Right ventricle myocardium inferior (tissue), 1 donor: ENCODE results near the gene VARS1. TPM values are rescaled to one million over a fixed set of nuclear protein-coding genes. Genes with fewer than 3 reads are reported as not detected.
A peak's percentile ranks its signal among the peaks of the same experiment; 100 is the strongest.
"Not testable (repeated sequence)": the region's sequence is repeated elsewhere in the genome, so short reads cannot be mapped to it uniquely, and the experiment has no call there.

Experiments
- ATAC-seq: fragments of 200-7000 bp; cut with Tn5 transposase; one replicate; pipeline ENCODE4 v1.9.1; 2020; ENCODE audit warnings: mild to moderate bottlenecking, moderate library complexity
- DNase-seq: peaks from one replicate; pipeline ENCODE4 v3.0.0; 2021; ENCODE audit errors: missing footprints
- intact Hi-C: fragments of 100-400 bp; cut with DNase I; formaldehyde crosslinking; loops from one replicate; pipeline ENCODE4 v1.11.0; 2022
- total RNA-seq: library from RNA; stranded (reverse); fragmentation: NEBNext Ultra II Directional; extraction: Animal tissue kit (Norgen Biotek cat#: 25700); gene quantifications from one replicate; pipeline ENCODE4 v1.2.1, GENCODE V29; 2021
- donor health status: DM: no; HTN: yes; CAD: no; lungs with severe emphysema.

VARS1 gene
- total RNA-seq, 1 donor from 2014 or later, result 29.7 TPM

DNA sequence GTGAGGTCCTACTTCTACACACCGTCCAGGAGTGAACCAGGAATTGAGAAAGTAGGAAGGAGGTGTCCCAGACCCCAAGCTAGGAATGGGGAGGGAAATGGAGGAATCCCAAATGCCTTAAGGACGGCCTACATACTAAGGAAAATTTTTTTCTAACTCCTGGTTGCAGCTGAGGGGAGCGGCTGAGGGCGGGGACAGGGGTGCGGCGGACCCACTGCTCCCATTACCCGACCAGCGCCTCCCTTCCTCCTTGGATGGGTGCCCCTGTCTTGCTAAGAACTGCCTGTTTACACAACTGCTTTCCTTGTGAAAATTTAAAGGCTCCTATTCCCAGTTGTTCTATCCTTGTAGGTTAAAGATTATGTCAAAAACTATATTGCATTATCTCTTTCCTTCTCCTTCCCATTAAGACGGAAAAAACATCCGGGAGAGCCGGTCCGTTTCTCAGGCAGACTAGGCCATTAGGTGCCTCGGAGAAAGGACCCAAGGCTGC is 31.3 kb upstream of the VARS1 start:
- peak; percentile 66 for ATAC-seq
- intact Hi-C loops, result loop anchor here (2.0 kb wide), 1 partner anchor 32 kb away; the partner anchor contains the start of gene VARS1
- peak; percentile 93 for DNase-seq

DNA sequence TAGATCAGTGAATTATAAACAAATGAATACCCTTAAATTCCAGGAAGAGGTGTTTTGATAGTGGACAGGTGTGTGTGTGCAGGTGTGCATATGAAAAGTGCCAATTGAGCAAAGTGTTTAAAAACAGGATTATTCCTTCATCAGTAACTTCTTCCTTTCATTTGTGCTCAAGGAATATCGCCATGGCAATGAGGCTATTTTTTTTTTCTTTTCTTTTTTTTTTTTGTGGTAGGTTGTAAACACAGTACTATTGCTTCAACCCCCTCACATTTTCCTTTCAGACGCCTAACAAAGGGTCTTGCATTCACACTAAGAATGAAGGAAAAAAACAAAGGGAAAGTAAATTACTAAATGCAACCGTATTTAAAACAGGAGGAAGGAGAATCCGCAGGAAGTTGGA is 30.0 kb upstream of the VARS1 start:
- no peak for DNase-seq
- no peak for ATAC-seq
- intact Hi-C loops, result no loop called here

DNA sequence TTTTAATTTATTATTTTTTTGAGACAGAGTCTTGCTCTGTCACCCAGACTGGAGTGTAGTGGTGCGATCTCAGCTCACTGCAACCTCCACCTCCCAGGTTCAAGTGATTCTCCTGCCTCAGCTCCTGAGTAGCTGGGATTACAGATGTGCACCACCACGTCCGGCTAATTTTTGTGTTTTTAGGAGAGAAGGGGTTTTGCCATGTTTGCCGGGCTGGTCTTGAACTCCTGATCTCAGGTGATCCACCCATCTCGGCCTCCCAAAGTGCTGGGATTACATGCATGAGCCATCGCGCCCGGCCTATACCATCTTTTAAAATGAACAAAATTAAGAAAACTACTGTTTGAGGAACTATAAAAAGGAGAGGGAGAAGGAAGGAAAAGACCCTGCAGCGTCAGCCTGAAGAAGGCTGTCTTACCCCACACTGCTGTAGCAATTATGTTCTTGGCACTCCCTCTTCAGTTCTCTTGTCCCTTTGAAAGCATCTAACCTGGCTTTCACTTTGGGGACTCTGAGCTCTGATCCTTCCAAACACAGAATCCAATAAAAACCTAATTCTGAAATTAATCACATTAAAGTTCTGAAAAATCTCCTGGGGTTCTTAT is 28.1 kb upstream of the VARS1 start:
- intact Hi-C loops, ATAC-seq, DNase-seq: not testable (repeated sequence)

DNA sequence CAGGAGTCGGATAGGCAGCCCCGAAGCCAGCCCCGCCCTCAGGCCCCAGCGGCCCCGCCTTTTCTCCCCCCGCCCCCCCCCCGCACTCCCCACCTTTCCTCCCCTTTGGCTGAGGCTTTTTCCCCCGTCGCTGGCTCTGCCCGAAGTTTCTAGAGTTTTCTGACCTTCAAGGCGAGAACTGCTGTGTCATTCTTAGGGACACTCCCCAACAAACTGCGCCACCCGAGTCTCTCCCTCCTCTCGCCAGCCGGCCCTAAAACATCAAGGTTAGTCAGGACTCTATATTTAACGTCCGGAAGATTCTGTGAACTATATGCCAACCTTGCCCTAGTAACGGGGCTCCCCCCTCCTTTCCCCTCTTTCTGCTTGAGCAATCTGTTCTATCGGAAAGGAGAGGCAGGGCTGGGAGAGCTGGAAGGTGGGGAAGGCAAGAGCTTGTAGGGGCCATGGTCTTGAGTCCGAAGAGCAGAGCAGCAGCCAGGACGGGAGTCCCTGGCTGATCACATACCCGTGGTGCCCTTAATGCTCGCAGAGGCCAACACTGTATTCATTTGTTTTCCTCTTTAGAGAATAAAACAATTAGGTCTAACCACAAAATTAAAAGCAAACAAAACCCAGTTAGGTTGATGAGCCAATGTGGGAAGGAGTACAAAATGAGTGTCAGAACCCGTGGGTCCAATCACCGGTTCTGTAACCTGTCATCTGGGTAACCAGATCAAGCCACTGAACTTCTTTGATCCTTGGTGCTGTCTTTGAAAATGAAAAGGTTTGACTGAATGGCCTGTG is 26.7 kb upstream of the VARS1 start:
- peak; percentile 88 for DNase-seq
- peak; percentile 72 for ATAC-seq
- intact Hi-C loops, result no loop called here

DNA sequence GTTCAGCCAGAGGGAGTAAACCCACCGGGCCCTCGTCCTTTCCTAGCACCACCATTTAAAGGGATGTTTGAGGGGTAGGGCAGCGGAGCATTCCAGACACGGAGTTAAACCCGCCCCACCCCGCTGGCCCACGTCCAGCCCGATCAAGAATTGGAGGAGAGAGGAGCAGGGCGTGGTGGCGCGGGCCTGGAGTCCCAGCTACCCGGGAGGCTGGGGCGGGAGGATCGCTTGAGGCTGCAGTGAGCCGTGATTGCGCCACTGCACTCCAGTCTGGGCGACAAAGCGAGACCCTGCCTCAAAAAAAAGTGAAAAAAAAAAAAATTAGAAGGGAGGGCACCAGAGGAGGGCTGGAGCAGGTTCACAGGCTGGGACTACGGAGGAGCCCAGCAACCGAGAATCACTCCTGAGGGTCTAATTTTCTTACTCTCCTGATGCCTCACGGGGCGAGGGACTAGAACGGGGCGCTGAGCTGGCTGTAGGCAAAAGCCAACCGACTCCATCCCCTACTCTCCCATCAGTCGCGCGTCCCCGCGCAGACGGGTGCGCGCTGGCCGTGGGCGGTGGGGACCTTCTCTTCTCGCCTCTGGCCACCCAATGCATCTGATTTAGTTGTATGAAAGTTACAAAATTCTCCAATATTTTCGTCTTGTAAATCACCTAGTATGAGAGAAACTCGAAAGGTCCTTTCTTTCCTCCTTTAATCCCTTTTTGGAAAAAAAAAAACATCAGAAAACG is 25.9 kb upstream of the VARS1 start:
- intact Hi-C loops, result no loop called here
- ATAC-seq (peak; percentile 58), DNase-seq (peak; percentile 90)

DNA sequence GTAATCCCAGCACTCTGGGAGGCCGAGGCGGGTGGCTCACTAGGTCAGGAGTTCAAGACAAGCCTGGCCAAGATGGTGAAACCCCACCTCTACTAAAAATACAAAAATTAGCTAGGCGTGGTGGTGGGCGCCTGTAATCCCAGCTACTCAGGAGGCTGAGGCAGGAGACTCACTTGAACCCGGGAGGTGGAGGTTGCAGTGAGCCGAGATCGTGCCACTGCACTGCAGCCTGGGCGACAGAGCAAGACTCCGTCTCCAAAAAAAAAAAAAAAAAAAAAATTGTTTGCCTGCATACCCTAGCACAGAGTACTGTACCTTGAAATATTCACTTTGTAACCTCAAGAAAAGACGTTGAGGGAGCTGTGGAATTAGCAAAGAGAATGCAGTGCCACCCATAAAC is 24.8 kb upstream of the VARS1 start:
- intact Hi-C loops, ATAC-seq, DNase-seq: not testable (repeated sequence)

DNA sequence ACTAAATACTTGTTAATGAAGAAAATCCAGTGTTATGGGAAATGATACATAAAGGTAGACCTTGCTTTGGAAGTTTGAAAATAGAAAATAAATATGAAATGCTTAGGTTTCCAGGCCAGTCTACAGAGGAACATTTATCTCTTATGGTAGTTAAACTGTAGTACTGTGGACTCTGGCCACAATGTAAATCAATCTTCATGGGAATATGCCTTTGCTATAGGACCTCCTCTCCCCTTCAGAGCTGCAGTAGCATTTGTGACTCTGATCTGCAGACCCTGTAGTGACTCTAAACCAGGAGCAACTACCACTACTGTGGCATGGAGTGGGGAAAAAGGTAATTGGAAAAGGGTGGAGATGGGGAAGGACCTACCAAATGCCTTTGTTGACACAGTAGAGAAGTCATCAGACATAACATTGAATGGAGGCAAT is 24.3 kb upstream of the VARS1 start:
- intact Hi-C loops, result no loop called here
- ATAC-seq, result no peak
- no peak for DNase-seq

DNA sequence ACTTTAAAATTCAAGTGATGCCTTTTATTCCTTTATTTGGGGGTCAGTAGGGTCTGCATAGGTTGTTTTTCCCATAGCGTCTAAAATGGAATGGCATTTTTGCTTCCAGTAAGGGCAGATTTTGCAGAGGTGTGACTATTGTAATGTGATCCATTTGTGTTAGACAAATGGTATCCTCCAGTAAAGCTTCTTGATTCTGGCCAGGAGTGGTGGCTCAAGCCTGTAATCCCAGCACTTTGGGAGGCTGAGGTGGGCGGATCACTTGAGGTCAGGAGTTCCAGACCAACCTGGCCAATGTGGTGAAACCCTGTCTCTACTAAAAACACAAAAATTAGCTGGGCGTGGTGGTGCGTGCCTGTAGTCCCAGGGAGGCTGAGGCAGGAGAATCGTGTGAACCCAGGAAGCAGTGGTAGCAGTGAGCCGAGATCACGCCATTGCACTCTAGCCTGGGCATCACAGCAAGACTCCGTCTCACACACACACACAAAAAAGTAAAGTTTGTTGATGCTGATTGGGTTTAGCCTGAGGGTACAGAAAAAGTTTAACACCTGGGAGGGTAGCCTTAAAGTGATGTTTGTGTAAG is 22.5 kb upstream of the VARS1 start:
- intact Hi-C loops, DNase-seq, ATAC-seq: not testable (repeated sequence)

DNA sequence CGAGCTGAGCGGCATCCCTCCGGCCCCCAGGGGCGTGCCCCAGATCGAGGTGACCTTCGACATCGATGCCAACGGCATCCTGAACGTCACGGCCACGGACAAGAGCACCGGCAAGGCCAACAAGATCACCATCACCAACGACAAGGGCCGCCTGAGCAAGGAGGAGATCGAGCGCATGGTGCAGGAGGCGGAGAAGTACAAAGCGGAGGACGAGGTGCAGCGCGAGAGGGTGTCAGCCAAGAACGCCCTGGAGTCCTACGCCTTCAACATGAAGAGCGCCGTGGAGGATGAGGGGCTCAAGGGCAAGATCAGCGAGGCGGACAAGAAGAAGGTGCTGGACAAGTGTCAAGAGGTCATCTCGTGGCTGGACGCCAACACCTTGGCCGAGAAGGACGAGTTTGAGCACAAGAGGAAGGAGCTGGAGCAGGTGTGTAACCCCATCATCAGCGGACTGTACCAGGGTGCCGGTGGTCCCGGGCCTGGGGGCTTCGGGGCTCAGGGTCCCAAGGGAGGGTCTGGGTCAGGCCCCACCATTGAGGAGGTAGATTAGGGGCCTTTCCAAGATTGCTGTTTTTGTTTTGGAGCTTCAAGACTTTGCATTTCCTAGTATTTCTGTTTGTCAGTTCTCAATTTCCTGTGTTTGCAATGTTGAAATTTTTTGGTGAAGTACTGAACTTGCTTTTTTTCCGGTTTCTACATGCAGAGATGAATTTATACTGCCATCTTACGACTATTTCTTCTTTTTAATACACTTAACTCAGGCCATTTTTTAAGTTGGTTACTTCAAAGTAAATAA is 21.8 kb upstream of the VARS1 start:
- DNase-seq, result peak; percentile 69
- intact Hi-C loops, ATAC-seq: not testable (repeated sequence)

DNA sequence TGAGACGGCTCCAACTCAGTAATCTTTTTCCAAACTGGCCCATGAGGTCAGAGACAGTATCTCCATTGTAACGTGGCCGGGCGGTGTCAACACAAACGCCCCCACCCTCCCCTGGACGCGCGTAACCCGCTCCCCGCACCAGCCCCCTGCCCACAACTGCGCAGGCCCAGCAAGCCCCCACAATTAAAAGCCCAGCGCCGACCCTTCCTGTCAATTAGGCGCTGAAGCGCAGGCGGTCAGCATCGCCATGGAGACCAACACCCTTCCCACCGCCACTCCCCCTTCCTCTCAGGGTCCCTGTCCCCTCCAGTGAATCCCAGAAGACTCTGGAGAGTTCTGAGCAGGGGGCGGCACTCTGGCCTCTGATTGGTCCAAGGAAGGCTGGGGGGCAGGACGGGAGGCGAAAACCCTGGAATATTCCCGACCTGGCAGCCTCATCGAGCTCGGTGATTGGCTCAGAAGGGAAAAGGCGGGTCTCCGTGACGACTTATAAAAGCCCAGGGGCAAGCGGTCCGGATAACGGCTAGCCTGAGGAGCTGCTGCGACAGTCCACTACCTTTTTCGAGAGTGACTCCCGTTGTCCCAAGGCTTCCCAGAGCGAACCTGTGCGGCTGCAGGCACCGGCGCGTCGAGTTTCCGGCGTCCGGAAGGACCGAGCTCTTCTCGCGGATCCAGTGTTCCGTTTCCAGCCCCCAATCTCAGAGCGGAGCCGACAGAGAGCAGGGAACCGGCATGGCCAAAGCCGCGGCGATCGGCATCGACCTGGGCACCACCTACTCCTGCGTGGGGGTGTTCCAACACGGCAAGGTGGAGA is 19.7 kb upstream of the VARS1 start, which contains the start of the genes HSPA1A and HSPA1L:
TSS of gene HSPA1A (plus strand) at position 519 of the 814 bp plus-strand sequence. CDS start at position 733, 214 bp downstream.
TSS of gene HSPA1L (minus strand) at position 259 of the 814 bp plus-strand sequence. CDS start 3,311 bp downstream, outside the sequence.
- intact Hi-C loops, result no loop called here
- DNase-seq (peak; percentile 95), ATAC-seq (peak; percentile 92)

DNA sequence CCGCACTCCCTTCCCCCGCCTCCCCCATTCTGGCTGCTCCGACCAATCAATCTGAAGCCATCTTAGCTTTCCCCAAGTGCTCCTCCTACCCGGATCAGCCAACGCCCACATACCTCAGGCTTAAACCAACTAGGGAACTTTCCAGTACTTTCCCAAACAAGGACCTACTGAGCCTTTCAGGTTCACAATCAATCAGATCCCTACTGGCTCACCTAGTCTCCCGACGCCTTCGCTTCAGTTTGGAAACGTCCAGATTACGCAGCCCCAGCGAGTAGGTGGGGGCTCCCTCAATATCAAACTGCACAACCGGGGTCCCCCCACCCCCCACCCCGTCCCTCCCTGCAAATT is 19.1 kb upstream of the VARS1 start:
- DNase-seq (peak; percentile 96), ATAC-seq (peak; percentile 87)
- intact Hi-C loops, result no loop called here

DNA sequence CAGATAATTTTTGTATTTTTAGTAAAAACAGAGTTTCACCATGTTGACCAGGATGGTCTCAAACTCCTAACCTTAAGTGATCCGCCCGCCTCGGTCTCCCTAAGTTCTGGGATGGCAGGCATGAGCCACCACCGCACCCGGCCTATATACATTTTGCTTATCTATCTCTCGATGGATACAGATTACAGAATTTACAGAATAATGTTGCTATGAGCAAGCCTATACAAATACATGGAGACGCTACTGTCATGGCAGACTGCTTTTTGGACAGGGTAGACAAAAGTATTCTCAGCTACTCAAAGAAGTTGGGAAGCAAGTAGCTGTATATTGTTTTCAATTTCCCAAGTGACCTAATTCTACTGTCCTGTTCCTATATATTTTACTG is 17.9 kb upstream of the VARS1 start:
- no peak for ATAC-seq
- peak; percentile 20 for DNase-seq
- intact Hi-C loops, result no loop called here

DNA sequence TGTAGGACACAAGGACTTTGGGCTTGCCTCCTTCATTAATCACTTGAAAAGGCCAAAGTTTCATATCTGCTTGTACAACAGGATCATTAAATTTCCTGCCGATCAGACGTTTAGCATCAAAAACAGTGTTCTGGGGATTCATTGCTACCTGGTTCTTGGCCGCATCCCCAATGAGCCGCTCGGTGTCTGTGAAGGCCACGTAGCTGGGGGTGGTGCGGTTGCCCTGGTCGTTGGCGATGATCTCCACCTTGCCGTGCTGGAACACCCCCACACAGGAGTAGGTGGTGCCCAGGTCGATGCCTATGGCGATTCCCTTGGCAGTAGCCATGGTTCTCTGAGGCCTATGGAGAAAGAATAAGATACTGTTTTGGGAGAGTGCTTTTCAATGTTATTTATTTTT is 16.1 kb upstream of the VARS1 start:
- DNase-seq (no peak), ATAC-seq (no peak)
- intact Hi-C loops, result no loop called here

DNA sequence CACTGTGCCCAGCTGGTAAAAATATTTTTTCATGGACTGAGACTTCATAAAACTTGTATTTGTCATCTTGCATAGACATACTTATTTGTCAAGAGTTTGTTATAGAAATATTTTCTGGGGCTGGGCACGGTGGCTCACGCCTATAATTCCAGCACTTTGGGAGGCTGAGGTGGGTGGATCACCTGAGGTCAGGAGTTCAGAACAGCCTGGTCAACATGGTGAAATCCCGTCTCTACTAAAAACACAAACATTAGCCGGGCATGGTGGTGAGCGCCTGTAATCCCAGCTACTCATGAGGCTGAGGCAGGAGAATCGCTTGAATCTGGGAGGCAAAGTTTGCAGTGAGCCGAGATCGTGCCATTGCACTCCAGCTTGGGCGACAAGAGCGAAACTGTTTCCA is 13.0 kb upstream of the VARS1 start:
- intact Hi-C loops, DNase-seq, ATAC-seq: not testable (repeated sequence)

DNA sequence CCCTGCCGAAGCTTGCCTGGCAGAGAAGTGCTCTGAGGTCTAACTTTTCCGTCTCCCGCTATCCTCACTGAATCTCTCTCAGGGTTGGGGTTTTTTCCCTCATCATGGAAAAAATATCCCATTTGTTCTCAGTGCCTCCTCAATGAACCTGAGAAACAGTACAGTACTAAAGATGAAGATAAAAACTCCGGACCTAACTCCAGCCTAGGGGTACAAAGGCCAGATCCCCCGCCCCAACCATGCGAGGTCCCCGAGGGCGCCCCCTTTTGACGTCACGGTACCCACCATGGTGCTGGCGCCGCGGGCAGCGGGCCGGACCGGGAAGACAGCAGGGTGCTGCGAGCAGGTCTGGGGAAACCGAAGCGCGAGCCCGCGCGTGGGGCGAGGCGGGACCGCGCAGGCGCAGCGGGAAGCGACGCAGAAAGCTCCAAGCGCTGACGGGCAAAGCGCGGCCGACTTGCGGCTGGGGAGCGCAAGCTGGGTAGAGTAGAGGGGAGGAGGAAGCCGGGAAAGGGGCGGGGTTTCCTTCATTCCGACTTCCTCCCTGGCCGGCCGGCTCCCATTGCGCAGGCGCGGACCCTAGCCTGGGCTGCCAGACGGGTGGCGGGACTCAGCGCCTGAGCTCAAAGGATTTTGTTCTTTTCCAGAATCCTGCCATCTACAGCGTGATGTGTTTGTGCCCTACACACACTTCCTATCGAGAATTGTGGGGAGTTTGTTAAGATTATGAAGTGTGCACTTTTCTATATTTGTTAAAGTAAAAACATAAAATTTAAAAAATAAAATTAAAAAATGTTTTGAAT is 11.1 kb upstream of the VARS1 start, which contains the start of gene LSM2:
TSS of gene LSM2 (minus strand) at position 497 of the 803 bp plus-strand sequence. CDS start at position 288, 209 bp downstream.
- ATAC-seq (peak; percentile 99), DNase-seq (peak; percentile 99)
- intact Hi-C loops, result no loop called here

DNA sequence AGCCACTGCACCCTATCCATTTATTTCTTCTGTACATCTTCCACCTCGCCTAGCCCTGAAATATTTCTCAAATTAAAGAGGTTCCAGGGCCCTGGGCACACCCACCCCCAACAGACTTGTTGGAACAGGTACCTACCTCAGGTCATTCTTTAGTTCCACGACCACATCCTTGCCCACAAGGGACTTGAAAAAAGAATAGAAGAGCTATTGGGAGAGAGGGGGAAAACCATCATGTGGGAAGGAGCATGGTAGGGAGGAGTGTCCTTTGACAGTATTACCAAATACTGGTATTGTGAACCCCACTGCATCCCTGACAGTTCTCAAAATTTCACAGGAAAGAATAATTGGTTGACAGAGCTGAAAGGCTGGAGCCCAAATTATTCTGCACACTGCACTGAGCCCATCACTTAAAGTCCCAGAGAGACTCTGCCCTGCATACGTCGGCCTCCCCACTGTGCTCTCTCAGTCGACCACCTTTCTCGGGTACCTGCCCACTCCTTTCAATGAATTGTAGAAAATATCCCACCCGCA is 10.5 kb upstream of the VARS1 start:
- intact Hi-C loops, result no loop called here
- ATAC-seq (no peak), DNase-seq (no peak)
